Ishikawa (cell line): Measurements from ENCODE around the gene RPTOR.

ENCODE experiments used
- CEBPB ChIP-seq: IDR thresholded peaks from 2 replicates; pipeline ENCODE4 v1.6.1; 2012
- EGR1 ChIP-seq: IDR thresholded peaks from 2 replicates; pipeline ENCODE4 v1.6.1; 2012
- EP300 ChIP-seq: IDR thresholded peaks from 2 replicates; pipeline ENCODE4 v1.6.1; 2012; ENCODE audit warnings: borderline replicate concordance
- NFIC ChIP-seq: IDR thresholded peaks from 2 replicates; pipeline ENCODE4 v1.6.1; 2012
- RAD21 ChIP-seq: IDR thresholded peaks from 2 replicates; pipeline ENCODE4 v1.6.1; 2012; ENCODE audit warnings: low read depth
- TAF1 ChIP-seq: IDR thresholded peaks from 2 replicates; pipeline ENCODE4 v1.6.1; 2012; ENCODE audit warnings: low read depth, mild to moderate bottlenecking
- TCF12 ChIP-seq: IDR thresholded peaks from 2 replicates; pipeline ENCODE4 v1.6.1; 2012; ENCODE audit warnings: low read depth
- TEAD4 ChIP-seq: IDR thresholded peaks from 2 replicates; pipeline ENCODE4 v1.6.1; 2012
- YY1 ChIP-seq: IDR thresholded peaks from 2 replicates; pipeline ENCODE4 v1.6.1; 2012; ENCODE audit warnings: low read depth
- TF ChIP-seq, protein P1 (sequence below): IDR thresholded peaks from 2 replicates; pipeline ENCODE4 v1.6.1; 2012
- TF ChIP-seq, protein P2 (sequence below): IDR thresholded peaks from 2 replicates; pipeline ENCODE4 v1.6.1; 2012
- TF ChIP-seq, protein P3 (sequence below): IDR thresholded peaks from 2 replicates; pipeline ENCODE4 v1.6.1; 2012; ENCODE audit warnings: low read depth, mild to moderate bottlenecking

DNA sequence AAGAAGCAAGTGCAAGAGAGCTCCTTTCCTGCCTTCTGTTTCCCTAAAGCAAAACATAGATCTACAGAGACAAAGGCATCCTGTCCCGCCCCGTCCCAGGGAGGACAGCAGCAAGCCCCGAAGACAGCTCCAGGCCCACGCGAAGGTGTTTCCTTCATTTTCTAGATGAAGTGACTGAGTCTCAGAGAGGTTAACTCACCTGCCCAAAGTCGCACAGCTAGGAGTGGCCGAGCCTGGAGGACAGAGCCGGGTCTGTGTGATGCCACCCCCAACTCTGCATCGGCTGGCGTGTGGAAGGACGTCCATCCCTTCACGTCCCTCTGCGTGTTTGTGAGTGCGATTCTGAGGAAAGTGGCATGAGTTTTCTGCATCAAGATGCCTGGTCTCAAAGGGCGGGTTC, 259.8 kb downstream of the RPTOR start:
- TF ChIP-seq EP300 (no peak), EGR1 (no peak), TEAD4 (no peak), TAF1 (no peak), TCF12 (no peak), YY1 (no peak), NFIC (no peak), RAD21 (no peak), CEBPB (no peak)
- TF ChIP-seq, protein P1, sequence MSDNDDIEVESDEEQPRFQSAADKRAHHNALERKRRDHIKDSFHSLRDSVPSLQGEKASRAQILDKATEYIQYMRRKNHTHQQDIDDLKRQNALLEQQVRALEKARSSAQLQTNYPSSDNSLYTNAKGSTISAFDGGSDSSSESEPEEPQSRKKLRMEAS = no peak
- TF ChIP-seq, protein P2, sequence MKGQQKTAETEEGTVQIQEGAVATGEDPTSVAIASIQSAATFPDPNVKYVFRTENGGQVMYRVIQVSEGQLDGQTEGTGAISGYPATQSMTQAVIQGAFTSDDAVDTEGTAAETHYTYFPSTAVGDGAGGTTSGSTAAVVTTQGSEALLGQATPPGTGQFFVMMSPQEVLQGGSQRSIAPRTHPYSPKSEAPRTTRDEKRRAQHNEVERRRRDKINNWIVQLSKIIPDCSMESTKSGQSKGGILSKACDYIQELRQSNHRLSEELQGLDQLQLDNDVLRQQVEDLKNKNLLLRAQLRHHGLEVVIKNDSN = no peak
- TF ChIP-seq, protein P3, sequence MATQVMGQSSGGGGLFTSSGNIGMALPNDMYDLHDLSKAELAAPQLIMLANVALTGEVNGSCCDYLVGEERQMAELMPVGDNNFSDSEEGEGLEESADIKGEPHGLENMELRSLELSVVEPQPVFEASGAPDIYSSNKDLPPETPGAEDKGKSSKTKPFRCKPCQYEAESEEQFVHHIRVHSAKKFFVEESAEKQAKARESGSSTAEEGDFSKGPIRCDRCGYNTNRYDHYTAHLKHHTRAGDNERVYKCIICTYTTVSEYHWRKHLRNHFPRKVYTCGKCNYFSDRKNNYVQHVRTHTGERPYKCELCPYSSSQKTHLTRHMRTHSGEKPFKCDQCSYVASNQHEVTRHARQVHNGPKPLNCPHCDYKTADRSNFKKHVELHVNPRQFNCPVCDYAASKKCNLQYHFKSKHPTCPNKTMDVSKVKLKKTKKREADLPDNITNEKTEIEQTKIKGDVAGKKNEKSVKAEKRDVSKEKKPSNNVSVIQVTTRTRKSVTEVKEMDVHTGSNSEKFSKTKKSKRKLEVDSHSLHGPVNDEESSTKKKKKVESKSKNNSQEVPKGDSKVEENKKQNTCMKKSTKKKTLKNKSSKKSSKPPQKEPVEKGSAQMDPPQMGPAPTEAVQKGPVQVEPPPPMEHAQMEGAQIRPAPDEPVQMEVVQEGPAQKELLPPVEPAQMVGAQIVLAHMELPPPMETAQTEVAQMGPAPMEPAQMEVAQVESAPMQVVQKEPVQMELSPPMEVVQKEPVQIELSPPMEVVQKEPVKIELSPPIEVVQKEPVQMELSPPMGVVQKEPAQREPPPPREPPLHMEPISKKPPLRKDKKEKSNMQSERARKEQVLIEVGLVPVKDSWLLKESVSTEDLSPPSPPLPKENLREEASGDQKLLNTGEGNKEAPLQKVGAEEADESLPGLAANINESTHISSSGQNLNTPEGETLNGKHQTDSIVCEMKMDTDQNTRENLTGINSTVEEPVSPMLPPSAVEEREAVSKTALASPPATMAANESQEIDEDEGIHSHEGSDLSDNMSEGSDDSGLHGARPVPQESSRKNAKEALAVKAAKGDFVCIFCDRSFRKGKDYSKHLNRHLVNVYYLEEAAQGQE = no peak
